ENCODE data around the gene ROR1.

DNA sequence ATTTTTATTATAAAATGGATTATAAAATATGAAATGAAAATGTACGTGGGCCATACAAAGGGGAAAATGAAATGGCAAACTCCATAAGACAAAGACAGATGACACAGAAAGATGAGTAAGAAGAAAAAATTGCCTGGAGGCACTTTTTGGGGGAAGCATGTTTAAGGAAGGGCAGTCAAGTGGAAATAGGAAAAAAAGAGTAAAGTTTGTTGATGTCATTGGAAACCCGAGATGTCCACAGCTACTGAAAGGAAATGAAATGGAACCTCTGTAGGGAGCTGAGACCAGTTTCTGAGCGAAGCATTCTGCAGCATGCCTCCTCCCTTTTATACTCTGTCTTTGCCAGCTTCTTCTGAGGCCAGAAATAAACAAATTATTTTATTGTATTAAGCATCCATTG, 226.2 kb downstream of the ROR1 start:
- no peak for TF ChIP-seq SMC3 (IDR thresholded peaks at IDR 0.05; ENCODE audit: borderline replicate concordance, low read length)
- no peak for TF ChIP-seq TAF1 (IDR thresholded peaks at IDR 0.05; ENCODE audit: borderline replicate concordance, low read depth, low read length)
- TF ChIP-seq, protein P1, sequence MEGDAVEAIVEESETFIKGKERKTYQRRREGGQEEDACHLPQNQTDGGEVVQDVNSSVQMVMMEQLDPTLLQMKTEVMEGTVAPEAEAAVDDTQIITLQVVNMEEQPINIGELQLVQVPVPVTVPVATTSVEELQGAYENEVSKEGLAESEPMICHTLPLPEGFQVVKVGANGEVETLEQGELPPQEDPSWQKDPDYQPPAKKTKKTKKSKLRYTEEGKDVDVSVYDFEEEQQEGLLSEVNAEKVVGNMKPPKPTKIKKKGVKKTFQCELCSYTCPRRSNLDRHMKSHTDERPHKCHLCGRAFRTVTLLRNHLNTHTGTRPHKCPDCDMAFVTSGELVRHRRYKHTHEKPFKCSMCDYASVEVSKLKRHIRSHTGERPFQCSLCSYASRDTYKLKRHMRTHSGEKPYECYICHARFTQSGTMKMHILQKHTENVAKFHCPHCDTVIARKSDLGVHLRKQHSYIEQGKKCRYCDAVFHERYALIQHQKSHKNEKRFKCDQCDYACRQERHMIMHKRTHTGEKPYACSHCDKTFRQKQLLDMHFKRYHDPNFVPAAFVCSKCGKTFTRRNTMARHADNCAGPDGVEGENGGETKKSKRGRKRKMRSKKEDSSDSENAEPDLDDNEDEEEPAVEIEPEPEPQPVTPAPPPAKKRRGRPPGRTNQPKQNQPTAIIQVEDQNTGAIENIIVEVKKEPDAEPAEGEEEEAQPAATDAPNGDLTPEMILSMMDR (IDR thresholded peaks at IDR 0.05 in 2 of 3, conservative IDR thresholded peaks at IDR 0.05 in 1 of 3; ENCODE audit: control insufficient read depth in 2 of 3, extremely low read depth in 1 of 3, insufficient read depth in 1 of 3, low read depth in 3 of 3, low read length in 3 of 3) = no peak
- no peak for TF ChIP-seq BACH1 (IDR thresholded peaks at IDR 0.05; ENCODE audit: borderline replicate concordance)
